HG03280 (cell line): ENCODE data around the gene HOXB3.
A peak's percentile ranks its signal among the peaks of the same experiment; 100 is the strongest.

Experiments
- ATAC-seq: cut with Tn5 transposase; IDR thresholded peaks from one replicate; pipeline ENCODE4 v1.9.1; 2021; ENCODE audit warnings: mild to moderate bottlenecking, moderate library complexity; ENCODE audit not compliant: unreplicated experiment

Gene HOXB3

GRCh38 chr17:48613862-48614694, 24.0 kb upstream of the HOXB3 start:
- no peak for ATAC-seq

GRCh38 chr17:48612854-48613691, 23.0 kb upstream of the HOXB3 start:
- peak; percentile 40 for ATAC-seq

GRCh38 chr17:48612456-48612853, 22.4 kb upstream of the HOXB3 start:
- ATAC-seq: no peak

GRCh38 chr17:48611681-48612455, 21.8 kb upstream of the HOXB3 start:
- no peak for ATAC-seq

DNA sequence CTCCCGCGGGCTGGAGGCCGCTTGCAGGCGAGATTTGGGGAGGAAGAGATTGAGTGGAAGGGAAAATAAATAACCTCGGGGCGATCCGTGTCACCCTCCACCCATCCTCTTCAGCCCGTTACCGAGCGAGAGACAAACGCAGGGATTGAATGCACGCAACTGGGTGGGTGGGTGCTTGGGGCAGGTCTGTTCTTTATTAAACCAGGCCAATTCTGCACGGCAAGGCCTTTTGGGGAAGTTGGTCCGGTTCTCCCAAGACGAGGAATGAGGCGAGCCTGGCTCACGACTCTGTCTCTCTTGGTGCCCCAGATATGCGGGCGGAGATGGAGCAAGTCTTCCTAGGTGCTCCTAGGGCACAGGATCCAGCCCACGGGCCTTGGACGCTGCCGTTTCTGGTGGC, 21.2 kb upstream of the HOXB3 start:
- no peak for ATAC-seq

GRCh38 chr17:48610282-48611211, 20.5 kb upstream of the HOXB3 start, which contains the start of gene HOXB7:
Gene HOXB7 (minus strand): TSS chr17:48611017. CDS start chr17:48610918, 99 bp downstream.
- ATAC-seq: no peak

DNA sequence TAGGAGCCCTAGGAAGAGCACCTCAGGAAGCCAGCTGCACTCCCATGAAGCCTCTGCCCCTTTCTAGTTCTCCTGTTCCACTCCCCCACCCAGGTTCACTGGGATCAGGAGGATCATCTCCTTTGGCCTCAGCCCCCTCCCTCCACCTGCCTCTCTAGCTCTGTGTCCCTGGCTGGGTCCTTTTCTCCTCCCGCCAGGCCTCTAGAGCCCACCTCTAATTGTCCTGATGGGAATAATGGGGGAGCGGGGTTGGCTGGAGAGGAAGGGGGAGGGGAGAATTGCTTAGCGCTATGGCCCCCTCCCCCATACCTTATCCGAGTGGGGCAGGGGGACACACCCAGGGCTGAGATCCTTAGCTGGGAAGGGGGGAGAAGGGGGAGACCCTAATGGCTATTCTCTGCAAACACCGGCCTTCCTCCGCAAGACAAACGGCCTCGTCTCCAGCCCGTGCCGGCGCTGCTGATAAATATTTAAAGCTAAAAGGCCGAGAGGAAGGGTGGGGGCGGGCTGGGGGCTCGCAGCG, 19.8 kb upstream of the HOXB3 start:
- no peak for ATAC-seq

GRCh38 chr17:48609033-48609432, 19.0 kb upstream of the HOXB3 start:
- ATAC-seq: no peak

- no peak for ATAC-seq
Observed at GRCh38 chr17:48608494-48608834, 18.4 kb upstream of the HOXB3 start.

DNA sequence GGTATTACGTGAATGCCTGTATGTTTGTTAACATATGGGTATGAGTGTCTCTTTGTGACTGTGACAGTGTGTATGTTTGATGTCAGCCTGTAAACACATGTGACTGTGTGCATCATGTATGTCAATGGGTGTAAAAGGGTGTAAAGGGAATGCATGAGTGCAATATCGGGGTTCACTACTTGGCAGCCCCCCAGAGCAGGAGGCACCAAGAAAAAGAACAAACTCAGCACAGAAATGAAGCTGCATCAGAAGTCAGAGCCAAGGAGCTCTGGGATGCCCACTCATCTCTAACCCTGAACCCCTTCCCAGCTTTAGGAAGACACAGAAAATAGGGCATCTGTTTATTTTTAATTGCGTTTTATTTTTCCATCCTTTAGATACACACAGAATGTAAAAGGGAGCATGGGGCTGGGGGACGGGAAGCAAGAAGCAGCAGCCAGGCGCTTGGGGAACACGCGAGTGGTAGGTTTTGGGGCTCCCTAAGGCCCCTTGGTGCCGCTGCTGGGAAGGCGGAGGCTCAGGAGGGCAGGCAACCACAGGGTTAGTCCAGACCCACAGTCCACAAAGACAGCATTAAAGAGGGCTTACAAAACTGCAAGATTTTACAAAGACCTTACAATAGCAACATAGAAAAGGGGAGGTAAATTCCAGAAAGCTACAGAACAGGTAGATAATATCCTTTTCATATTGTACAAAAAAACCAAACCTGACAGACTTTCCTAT, 17.0 kb upstream of the HOXB3 start:
- ATAC-seq: no peak

DNA sequence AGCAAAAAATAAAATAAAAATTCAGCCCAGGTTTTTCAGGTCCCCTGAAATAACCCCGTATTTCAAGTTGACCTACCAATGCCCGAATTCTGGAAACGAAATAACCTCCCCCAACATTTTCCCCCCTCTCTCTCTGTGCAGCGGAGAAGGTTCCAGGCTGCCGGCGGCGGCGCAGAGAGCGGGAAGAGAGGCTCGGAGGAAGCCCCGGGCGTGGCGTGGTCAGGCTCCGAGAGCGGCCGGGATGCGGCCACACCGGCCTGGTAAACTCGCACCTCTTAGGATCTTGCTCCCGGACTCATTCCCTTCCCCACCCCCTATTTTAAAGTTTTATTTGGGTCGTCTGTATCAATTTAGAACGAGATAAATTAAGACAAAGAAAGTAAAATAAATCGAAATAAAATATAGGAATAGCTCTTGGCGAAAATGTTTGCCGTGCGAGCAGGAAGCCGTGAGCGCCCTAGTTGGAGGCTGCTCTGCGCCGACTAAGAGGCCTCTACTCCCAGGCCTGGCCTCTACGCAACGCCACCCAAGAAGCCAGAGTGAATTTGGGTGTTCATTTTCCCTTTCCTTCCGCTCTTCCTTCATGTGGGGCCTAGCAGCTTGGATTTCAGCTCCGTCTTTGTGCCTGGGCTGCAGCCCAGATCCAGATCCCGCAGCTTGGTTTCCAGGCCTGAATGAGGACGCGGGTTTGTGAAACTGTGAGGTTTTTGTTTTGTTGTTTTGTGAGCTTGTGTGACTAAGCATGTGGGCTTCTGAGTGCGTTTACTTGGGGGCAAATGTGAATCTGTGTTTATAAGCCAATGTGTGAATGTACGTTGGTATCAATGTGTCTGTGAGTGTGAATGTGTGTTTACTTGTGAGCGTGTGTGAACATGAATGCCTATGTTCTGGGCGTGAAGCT, 16.2 kb upstream of the HOXB3 start:
- ATAC-seq: no peak

DNA sequence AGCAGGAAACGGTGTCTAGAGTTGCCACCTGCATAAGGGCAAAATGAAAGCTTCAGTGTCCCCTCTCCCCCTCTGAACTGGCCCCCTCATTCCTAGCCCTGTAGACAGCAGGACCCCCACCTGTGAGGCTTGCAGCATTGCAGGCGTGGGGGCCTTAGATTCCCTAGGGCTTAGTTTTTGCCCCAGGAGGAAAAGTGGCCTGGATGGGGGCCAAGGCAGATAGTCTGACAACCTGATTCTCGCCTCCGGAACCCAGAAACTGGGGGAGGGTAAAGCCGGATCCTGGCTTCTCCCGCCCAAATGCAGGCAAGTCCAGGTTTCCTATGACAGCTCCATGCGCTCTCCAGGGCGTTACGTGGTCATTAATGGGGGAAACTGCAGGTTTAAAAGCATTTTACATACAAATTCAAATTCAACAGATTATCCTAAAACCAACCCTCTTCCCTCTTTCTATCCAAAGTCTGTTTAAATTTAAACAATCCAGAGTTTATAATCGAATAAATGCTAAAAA, 15.4 kb upstream of the HOXB3 start:
- no peak for ATAC-seq

GRCh38 chr17:48604770-48605329, 14.8 kb upstream of the HOXB3 start, which contains the start of gene HOXB6:
Gene HOXB6 (minus strand): TSS chr17:48604986. CDS start chr17:48598150, 6,836 bp downstream.
- no peak for ATAC-seq

DNA sequence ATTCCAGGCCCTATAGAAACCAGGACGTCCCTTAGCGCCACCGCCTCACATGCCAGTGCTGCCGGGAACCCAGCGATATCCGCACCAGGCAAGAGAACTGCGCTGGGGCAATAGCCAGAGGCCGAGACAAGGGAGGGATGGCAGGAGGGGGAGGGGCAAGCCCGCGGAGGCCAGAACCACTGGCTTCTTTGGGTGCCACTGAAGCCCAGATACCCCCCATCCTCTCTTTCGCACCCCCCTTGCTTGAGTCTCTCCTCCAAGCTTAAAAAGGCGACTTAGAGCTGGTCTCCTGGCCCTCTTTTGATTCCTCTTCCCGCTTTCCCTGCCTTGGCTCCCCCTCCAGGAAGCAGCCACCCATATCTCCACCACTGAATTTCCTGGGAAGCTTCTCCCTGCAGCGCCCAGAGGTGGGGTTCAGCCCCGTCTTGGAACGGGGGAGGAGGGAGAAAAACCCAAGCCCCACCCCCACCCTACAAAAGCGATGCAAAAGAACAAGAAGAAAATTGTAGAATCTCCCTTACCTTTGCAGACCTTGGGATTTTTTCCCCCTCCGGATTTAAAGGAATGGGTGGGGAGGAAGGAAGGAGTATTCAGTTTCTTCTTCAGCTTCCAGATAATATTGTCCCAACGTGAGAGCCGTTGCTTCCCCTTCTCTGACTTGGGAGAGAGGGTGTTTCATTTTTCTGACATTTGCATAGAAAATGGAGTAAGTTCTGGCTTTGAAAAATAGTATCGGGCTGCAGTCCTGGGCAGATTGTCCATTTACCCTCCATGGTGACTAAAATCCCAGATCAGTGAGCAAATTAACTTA, 14.1 kb upstream of the HOXB3 start:
- no peak for ATAC-seq

DNA sequence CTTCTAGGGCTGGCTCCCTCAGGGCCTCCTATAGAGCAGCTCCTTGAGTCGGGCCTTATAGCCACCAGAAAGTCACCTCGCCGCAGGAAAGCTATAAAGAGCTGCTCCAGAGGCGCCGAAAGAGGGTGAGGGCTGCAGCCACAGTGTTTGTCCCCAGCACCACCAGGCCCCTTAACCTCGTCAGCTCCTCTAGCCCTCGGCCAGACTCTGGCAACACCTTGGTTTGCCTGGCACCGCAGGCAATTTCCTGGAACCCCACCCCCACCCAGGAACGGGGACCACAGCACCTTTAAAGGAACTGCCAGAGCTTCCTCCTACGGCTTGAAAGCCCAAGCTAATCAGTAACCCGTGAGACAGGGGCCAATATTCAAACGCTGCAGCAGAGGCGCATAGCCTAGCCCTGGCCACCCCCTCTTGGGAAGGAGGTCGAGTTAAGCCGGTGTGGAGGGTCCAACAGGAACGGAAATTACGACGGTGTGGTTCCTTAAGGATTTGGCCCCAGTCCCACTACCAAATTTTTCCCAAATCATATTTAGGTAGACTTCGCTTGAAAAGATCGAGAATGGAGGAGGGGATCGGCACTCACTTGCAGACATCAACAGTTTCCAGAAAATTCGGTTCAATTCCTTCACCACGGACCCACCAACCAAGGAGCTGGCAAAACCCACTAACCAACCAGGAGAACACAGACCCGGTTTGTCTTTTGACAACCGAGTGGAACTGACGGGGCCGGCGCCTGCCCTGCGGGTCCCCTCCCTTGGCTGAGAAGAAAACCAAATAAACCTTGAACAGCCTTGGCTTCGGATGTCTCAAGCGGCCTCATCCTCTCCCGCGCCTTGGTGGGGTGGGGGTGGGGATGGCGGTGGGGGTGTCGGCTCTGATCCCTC, 11.7 kb upstream of the HOXB3 start:
- no peak for ATAC-seq

GRCh38 chr17:48601207-48601538, 11.1 kb upstream of the HOXB3 start:
- ATAC-seq: no peak
